ENCODE results near the gene PIK3C3.

GRCh38 chr18:42094875-42095274 lies 139.8 kb downstream of the PIK3C3 start:
- TF ChIP-seq POLR2A (IDR thresholded peaks at IDR 0.05; ENCODE audit: low read length) (no peak), GATA1 (IDR thresholded peaks at IDR 0.05; ENCODE audit: low read depth, low read length) (no peak)

Data from erythroblast (primary cell).